Astrocyte of the spinal cord (primary cell): ENCODE measurements around the gene ARID3C.

Experiments used
- DNase-seq: peaks from one replicate; pipeline ENCODE4 v3.0.0; 2011; ENCODE audit warnings: low read depth, low spot score
- H3K4me3 ChIP-seq: 2 replicates; pipeline ENCODE4 v1.5.1; 2011; ENCODE audit warnings: low read depth, mild to moderate bottlenecking, low read length, moderate library complexity
- in situ Hi-C: cut with HindIII; loops from 2 replicates; pipeline ENCODE4 v1.10.0; 2017; ENCODE audit warnings: low sequenced_read_pairs
- TF ChIP-seq, protein P1 (sequence below): IDR thresholded peaks from 2 replicates; pipeline ENCODE4 v1.5.1; 2012; ENCODE audit warnings: low read depth, mild to moderate bottlenecking, low read length, inconsistent platforms

The ARID3C gene

DNA sequence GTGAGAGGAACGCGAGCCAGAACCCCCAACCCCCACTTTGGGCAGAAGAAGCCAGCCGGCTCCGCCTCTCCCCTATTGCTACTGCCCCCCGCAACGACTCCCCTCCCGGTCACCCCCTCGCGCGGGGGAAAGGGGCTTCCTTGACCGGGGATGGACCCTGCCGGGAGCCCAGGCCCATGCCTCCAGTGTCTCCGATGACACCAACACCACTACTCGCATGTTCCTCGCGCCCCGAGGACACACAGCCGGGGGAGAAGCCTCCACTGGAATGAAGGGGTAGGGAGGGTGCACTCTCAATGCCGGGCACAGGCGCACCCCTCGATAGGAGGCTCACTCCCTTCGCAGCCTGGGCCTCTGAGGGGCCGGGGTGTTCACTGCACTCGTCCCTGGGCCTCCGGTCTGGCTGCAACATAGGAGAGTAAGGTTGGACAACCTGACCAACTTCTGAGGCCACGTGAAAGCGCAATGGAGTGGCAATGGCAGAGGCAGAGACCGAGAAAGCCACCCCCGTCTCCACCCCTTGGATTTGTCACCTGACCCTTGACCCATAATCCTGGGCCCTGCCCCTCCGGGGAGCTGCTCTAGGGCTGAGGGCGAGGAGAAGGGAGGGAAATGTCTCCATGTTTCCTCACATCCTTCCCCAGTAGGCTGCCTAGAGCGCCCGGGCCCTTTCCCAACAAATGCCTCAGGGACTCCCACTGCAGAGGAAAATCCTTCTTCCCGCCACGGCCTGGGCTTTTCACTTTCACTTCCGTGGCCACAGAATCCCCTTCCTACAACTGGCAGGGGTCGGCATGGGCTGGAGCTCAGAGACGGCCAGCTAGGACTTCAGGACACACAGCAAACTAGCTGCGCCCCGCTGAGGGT, 38.3 kb downstream of the ARID3C start:
- in situ Hi-C loops = no loop called here
- TF ChIP-seq, protein P1, sequence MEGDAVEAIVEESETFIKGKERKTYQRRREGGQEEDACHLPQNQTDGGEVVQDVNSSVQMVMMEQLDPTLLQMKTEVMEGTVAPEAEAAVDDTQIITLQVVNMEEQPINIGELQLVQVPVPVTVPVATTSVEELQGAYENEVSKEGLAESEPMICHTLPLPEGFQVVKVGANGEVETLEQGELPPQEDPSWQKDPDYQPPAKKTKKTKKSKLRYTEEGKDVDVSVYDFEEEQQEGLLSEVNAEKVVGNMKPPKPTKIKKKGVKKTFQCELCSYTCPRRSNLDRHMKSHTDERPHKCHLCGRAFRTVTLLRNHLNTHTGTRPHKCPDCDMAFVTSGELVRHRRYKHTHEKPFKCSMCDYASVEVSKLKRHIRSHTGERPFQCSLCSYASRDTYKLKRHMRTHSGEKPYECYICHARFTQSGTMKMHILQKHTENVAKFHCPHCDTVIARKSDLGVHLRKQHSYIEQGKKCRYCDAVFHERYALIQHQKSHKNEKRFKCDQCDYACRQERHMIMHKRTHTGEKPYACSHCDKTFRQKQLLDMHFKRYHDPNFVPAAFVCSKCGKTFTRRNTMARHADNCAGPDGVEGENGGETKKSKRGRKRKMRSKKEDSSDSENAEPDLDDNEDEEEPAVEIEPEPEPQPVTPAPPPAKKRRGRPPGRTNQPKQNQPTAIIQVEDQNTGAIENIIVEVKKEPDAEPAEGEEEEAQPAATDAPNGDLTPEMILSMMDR = no peak
- H3K4me3 ChIP-seq = no peak overlapping the region
- no peak for DNase-seq

DNA sequence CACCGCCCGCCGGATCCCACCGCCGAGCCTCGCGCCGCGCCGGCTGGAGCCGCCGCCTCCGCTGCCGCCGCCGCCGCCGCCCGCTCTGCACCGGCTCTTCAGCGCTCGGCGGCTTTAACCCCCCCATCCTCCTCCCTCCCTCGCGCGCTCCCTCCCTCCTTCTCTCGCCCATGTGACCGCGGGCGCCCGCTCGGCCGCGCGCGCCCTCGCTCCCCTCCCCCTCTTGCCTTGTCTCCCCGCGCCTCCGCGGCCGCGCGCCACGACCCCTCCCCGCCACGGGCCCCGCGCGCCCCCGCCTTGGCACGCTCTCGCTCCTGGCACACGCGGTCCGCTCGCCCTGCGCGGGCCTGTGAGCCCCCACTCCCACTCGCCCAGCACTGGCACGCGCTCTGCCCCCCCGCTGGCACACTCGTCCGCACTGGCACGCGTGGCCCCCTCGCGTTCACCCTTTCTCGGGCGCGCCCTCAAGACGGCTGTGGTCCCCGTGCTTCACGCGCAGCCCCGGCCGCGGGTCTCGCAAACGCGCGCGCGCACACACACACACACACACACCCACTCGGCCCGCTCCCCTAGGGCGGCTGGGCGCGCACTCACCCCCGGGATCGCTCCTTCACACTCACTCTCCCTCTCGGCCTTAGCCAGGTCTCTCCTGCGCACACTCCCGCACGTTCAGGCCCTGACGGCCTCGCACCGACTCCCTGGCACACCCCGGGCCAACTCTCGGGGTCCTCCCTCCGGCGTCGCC, 39.1 kb downstream of the ARID3C start, which contains the start of gene CNTFR:
Gene CNTFR (minus strand): TSS at position 89 of the 745 bp plus-strand sequence. CDS start 20,743 bp downstream, outside the sequence.
- in situ Hi-C loops = no loop called here
- no peak within 1 kb of the TSS for H3K4me3 ChIP-seq
- no peak for DNase-seq
- TF ChIP-seq, protein P1 = no peak

DNA sequence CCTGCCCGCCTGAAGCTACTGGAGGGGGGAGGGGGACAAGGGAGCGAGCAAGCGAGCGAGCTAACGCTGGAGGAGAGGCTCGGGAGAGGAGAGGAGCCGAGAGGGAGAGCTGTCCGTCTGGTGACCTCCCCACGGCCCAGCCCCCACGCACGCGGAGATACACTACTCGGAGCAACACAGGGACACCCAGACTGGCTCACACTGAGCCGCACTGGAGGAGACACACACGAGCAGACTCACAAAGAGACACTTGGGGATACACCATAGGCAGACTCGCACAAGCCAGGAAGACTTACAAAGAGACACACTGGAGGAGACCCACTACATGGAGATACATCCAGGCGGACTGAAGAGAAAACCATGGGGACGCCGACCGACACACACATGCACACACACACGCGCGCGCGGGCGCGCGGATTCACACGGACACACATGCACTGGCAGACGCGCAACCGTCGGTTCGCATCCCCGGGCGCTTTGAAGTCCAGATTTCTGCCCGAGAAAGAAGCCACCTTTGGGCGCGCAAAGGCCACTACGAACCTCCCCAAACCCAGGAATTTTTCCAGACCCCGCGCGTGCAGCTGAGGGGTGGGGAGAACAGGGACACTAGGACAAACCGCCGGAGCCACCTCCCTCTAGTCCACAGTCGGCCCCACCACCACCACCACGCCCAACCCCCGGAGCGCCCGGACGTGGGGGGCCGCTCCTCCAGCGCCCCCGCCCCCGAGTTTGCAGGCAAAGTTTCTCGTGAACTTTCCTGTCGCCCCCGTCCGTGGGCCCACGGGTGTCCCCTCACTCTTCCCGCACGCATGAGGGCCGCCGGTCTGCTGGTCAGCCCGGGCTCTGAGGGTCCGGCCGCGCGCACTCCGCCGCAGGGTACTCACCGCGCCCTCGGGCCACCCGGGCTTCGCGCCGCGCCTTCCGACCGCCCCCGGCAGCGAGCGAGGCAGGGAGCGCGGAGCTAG, 39.9 kb downstream of the ARID3C start:
- H3K4me3 ChIP-seq = no peak overlapping the region
- no peak for DNase-seq
- TF ChIP-seq, protein P1 = no peak
- in situ Hi-C loops = no loop called here

DNA sequence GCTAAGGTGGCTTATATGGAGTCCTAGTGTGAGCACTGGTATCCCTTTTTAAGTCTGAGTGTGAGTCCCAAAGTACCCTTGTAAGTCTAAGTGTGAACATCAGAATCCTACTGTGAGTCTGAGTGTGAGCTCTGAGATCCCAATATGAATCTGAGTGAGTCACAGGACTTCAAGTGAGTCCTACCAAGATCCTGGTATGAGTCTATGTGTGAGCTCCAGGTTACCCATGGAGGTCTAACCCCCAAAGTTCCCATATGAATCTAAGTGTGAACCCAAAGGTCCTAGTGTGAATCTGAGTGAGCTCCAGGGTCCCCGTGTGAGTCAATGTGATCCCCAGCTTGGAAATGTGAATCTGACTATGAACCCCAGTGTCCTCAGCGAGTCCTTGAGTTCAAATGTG, 41.6 kb downstream of the ARID3C start:
- DNase-seq = no peak
- H3K4me3 ChIP-seq = no peak overlapping the region
- in situ Hi-C loops = no loop called here
- TF ChIP-seq, protein P1 = no peak

DNA sequence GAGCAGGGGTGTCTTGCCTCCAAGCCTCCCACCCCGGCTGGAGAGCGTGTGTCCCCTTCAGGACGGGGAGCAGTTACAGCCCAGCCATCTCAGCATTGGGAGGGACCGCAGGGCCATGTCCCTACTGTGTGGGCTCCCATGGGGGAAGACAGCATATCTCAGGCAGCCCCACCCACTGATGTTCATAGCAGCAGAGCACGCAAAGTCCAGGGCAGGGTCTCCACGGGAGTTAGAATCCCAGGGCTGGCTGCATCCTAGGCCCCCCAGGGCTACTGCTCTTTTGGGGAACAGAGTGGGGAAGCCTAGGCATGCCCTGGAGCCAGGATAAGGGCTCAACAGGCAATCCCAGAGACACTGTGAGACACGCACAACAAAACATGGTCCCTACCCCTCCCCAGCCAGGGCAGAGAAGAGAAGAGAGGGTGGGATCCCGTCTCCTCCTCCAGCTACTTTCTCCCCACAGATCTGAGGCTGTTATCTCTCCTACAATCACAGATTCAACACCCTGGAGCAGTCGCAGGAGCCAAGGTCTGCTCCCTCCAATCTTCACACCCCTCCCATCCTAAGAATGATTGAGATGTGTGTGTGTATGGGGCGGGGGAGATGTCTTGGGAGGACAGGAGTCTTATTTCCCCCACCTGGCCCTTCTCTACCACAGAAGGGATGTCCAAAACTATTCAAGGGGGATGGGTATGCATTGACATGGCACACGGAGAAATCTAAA, 42.8 kb downstream of the ARID3C start:
- in situ Hi-C loops = no loop called here
- H3K4me3 ChIP-seq = no peak overlapping the region
- TF ChIP-seq, protein P1 = no peak
- DNase-seq = no peak

DNA sequence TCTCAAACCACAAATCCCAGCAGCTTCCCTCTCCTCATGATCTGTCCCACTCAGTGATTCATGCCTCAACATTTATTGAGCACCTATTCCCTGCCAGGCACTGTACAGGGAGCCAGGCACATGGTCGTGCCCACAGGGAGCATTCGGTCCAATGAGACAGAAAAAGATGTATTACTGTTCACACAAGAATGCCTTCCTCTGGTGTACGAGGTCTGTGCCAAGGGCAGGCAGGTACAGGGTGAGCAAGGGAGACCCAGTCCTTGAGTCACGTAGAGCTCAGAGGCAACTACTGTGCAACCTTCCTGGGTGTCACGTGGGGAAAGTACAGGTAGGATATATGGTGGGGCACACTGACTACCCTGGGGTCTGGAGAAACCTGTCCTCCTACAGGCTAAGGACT, 43.9 kb downstream of the ARID3C start:
- TF ChIP-seq, protein P1 = no peak
- no peak overlapping the region for H3K4me3 ChIP-seq
- no peak for DNase-seq
- in situ Hi-C loops = no loop called here
